Activated gamma-delta T cell (primary cell): ENCODE measurements around the gene PIK3R6.
"Not testable (repeated sequence)": the region's sequence is repeated elsewhere in the genome, so short reads cannot be mapped to it uniquely, and the experiment has no call there.

ENCODE experiments used
- DNase-seq: peaks from one replicate; lab custom pipeline; 2025; lab: John Stamatoyannopoulos, UW

The PIK3R6 gene

GRCh38 chr17:8875436-8875835 lies 8.0 kb upstream of the PIK3R6 start:
- DNase-seq = no peak

GRCh38 chr17:8873801-8874715 lies 6.6 kb upstream of the PIK3R6 start:
- DNase-seq = no peak

DNA sequence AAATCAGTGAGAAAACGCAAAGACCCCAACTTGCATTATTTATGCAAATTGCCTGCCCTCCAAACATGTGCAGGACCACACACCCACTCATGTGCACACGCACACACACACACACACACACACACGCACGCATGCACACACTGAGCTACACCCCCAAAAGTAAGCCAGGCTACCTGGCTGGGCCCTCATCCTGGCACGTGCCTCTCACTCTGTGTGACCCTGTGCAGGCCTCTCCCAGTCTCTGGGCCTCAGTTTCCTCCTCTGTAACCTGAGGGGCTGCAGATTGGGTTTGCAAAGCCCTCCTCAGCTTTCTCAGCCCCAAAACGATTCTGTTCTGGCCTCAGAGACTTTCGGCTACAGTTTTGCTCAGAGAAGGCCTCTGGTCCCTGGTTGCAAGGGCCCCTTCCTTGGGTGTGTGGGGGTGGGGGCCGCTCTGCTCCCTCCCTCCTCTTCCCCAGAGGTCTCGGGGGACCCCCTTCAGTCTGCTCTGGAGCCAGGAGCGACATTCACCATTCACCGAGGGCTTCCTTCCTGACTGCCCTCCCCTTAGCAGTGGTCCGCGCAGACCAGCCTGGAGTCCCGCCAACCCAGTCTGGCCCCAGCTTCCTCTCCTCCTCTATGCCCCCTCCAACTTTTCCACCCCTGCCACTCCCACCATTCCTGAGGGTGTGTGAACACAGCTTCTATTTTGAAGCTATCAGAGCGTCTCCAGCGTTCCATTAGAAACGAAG lies 5.4 kb upstream of the PIK3R6 start:
- no peak for DNase-seq

GRCh38 chr17:8872036-8872704 lies 4.7 kb upstream of the PIK3R6 start:
- no peak for DNase-seq

GRCh38 chr17:8871081-8871581 lies 3.7 kb upstream of the PIK3R6 start:
- no peak for DNase-seq

- DNase-seq = no peak
Observed at GRCh38 chr17:8870406-8871040, 3.0 kb upstream of the PIK3R6 start.

- DNase-seq = no peak
Observed at GRCh38 chr17:8869114-8869815, 1.8 kb upstream of the PIK3R6 start.

- no peak for DNase-seq
Observed at GRCh38 chr17:8868529-8868951, 1.1 kb upstream of the PIK3R6 start.

- no peak for DNase-seq
Observed at GRCh38 chr17:8868092-8868491, 618 bp upstream of the PIK3R6 start.

- DNase-seq = no peak
Observed at GRCh38 chr17:8865811-8866210, 1.7 kb downstream of the PIK3R6 start.

- no peak for DNase-seq
Observed at GRCh38 chr17:8865385-8865784, 2.1 kb downstream of the PIK3R6 start.

GRCh38 chr17:8862213-8863056 lies 5.0 kb downstream of the PIK3R6 start:
- no peak for DNase-seq

DNA sequence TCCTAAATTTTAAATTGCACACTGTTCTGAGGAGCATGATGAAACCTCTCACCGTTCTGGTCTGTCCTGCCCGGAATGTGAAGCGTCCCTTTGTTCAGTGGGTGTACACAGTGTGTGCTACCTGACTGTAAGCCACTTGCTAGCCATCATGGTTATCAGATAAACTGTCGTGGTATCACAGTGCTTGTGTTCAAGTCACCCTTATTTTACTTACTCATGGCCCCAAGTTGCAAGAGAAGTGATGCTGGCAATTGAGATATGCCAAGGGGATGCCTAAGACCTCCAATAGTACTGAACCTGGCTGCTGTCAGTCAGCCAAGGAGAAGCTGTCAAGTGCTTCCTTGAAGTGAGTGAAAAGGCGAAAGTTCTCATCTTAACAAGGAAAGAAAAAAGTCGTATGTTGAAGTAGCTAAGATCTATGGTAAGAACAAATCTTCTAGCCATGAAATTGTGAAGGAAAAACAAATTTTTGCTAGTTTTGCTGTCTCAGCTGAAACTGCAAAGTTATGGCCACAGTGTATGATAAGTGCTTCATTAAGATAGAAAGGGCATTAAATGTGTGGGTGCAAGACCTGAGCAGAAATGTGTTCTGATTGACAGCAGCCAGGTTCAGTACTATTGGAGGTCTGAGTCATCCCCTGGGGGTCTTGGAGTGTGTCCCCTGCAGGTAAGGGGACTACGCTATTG lies 5.8 kb downstream of the PIK3R6 start:
- DNase-seq = no peak

- DNase-seq = no peak
Observed at GRCh38 chr17:8859804-8860430, 7.6 kb downstream of the PIK3R6 start.

- no peak for DNase-seq
Observed at GRCh38 chr17:8859027-8859803, 8.3 kb downstream of the PIK3R6 start.

DNA sequence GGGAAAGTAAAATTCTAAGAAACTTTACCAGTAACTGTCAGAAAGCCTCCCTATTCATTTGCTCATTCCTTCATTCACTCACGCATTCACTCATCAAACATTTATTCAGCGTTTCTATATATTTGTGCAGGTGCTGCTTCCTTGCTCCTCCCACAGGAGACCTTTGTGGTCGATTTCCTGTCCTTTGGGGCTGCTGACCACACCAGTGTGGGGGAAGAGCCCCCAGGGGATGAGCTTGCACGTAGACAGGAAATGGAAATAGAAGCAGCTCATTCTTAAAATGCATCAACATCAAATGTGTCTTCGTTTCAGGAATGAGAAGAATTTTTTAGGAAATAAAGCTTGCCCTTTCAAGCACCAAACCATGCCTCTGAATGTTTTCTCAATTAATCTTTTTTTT lies 9.6 kb downstream of the PIK3R6 start:
- no peak for DNase-seq

GRCh38 chr17:8856869-8857575 lies 10.5 kb downstream of the PIK3R6 start:
- no peak for DNase-seq

GRCh38 chr17:8856205-8856603 lies 11.3 kb downstream of the PIK3R6 start:
- not testable (repeated sequence) for DNase-seq
